Astrocyte (in vitro differentiated cells and primary cell): Measurements from ENCODE around the gene JMJD6. TPM values are rescaled to one million over a fixed set of nuclear protein-coding genes. Genes with fewer than 3 reads are reported as not detected.

Experiments used
- DNase-seq: peaks from one replicate; pipeline ENCODE4 v3.0.0-alpha.2; 2010; ENCODE audit warnings: low read depth
- FAIRE-seq: peaks from 2 replicates; lab custom pipeline; 2011; peaks lifted over from hg19 to GRCh38; lab: Jason Lieb, UNC
- H2AFZ ChIP-seq: 2 replicates; pipeline ENCODE4 v1.6.0; 2012; ENCODE audit warnings: low read depth, low read length, inconsistent platforms
- H3K27ac ChIP-seq: 2 replicates; pipeline ENCODE4 v1.5.1; 2011; ENCODE audit warnings: low read depth, low read length, inconsistent platforms
- H3K27me3 ChIP-seq: 2 replicates; pipeline ENCODE4 v1.6.0; 2011; ENCODE audit warnings: low read length, inconsistent platforms; ENCODE audit not compliant: insufficient read depth
- H3K36me3 ChIP-seq: 2 replicates; pipeline ENCODE4 v1.5.1; 2011; ENCODE audit warnings: low read length, inconsistent platforms; ENCODE audit not compliant: insufficient read depth
- H3K4me1 ChIP-seq: 2 replicates; pipeline ENCODE4 v1.5.1; 2011; ENCODE audit warnings: low read length, inconsistent platforms; ENCODE audit not compliant: insufficient read depth
- H3K4me2 ChIP-seq: 2 replicates; pipeline ENCODE4 v1.6.0; 2012; ENCODE audit warnings: low read length, inconsistent platforms
- H3K4me3 ChIP-seq: 2 replicates; pipeline ENCODE4 v1.5.1; 2011; ENCODE audit warnings: low read depth, mild to moderate bottlenecking, low read length, inconsistent platforms; ENCODE audit not compliant: insufficient read depth
- H3K79me2 ChIP-seq: 2 replicates; pipeline ENCODE4 v1.6.0; 2012; ENCODE audit warnings: mild to moderate bottlenecking, low read length, inconsistent platforms; ENCODE audit not compliant: insufficient read depth
- H3K9ac ChIP-seq: 2 replicates; pipeline ENCODE4 v1.6.0; 2012; ENCODE audit warnings: mild to moderate bottlenecking, low read length, inconsistent platforms
- H3K9me3 ChIP-seq: 2 replicates; pipeline ENCODE4 v1.5.1; 2012; ENCODE audit warnings: low read depth, mild to moderate bottlenecking, low read length, inconsistent platforms; ENCODE audit not compliant: insufficient read depth
- H4K20me1 ChIP-seq: 2 replicates; pipeline ENCODE4 v1.6.0; 2012; ENCODE audit warnings: low read length, inconsistent platforms; ENCODE audit not compliant: insufficient read depth
- H3K27ac Mint-ChIP-seq: one replicate; pipeline ENCODE4 v1.8.0; 2021; ENCODE audit warnings: mild to moderate bottlenecking, mixed read lengths; ENCODE audit not compliant: unreplicated experiment
- H3K27me3 Mint-ChIP-seq: one replicate; pipeline ENCODE4 v1.8.0; 2021; ENCODE audit warnings: low read depth, mixed read lengths; ENCODE audit not compliant: unreplicated experiment
- H3K36me3 Mint-ChIP-seq: one replicate; pipeline ENCODE4 v1.8.0; 2021; ENCODE audit warnings: low read depth, mixed read lengths; ENCODE audit not compliant: unreplicated experiment
- H3K4me1 Mint-ChIP-seq: one replicate; pipeline ENCODE4 v1.8.0; 2021; ENCODE audit warnings: low read depth, mixed read lengths; ENCODE audit not compliant: unreplicated experiment
- H3K4me3 Mint-ChIP-seq: one replicate; pipeline ENCODE4 v1.8.0; 2021; ENCODE audit warnings: mild to moderate bottlenecking, moderate library complexity, mixed read lengths; ENCODE audit not compliant: unreplicated experiment
- H3K9me3 Mint-ChIP-seq: one replicate; pipeline ENCODE4 v1.8.0; 2021; ENCODE audit warnings: mild to moderate bottlenecking, mixed read lengths; ENCODE audit not compliant: unreplicated experiment
- CTCF ChIP-seq: IDR thresholded peaks from 2 replicates; pipeline ENCODE4 v1.5.1; 2011; ENCODE audit warnings: low read depth, mild to moderate bottlenecking, inconsistent platforms, low read length, moderate library complexity; ENCODE audit not compliant: insufficient read depth
- EZH2 ChIP-seq: IDR thresholded peaks from 2 replicates; pipeline ENCODE4 v1.6.1; 2012; ENCODE audit warnings: mild to moderate bottlenecking, low read length, inconsistent platforms; ENCODE audit not compliant: insufficient read depth
- total RNA-seq: library from RNA; stranded (reverse); gene quantifications from 2 replicates; pipeline ENCODE4 v1.2.1, GENCODE V29; 2021

The JMJD6 gene
- total RNA-seq, 1 donor from 2014 or later = 45.5 TPM

DNA sequence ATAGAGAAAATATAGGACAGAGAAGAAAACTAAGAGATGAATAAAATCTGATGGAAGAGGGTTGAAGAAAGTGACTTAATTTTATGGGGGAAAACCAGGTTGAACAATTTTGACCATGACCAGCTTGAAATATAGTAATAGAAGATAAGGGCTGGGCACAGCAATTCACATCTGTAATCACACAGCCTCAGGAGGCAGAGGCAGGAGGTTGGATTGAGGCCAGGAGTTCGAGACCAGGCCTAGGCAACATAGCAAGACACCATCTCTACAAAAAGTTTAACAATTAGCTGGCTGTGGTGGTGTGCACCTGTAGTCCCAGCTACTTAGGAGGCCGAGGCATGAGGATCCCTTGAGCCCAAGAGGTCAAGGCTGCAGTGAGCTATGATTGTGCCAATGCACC, 24.3 kb downstream of the JMJD6 start:
- H4K20me1 ChIP-seq = peaks cover 83% of the 10 kb centered on the region
- no peak overlapping the region for H2AFZ ChIP-seq
- H3K27me3 ChIP-seq = no peaks in the 10 kb centered on the region
- H3K9ac ChIP-seq = peak overlapping the region; percentile 84
- no peak overlapping the region for H3K27ac Mint-ChIP-seq
- peak overlapping the region; percentile 80 for H3K27ac ChIP-seq
- peak overlapping the region; percentile 52 for H3K4me3 Mint-ChIP-seq
- TF ChIP-seq EZH2 = no peak
- no peak for TF ChIP-seq CTCF
- peak overlapping the region; percentile 87 for H3K4me2 ChIP-seq
- no peaks in the 10 kb centered on the region for H3K9me3 ChIP-seq
- H3K4me1 Mint-ChIP-seq = peaks cover 51% of the 10 kb centered on the region
- H3K4me3 ChIP-seq = no peak overlapping the region
- H3K36me3 ChIP-seq = no peaks in the 10 kb centered on the region
- no peak for FAIRE-seq
- H3K79me2 ChIP-seq = peaks cover 98% of the 10 kb centered on the region
- DNase-seq = no peak
- peaks cover 7% of the 10 kb centered on the region for H3K36me3 Mint-ChIP-seq
- no peaks in the 10 kb centered on the region for H3K9me3 Mint-ChIP-seq
- no peaks in the 10 kb centered on the region for H3K27me3 Mint-ChIP-seq
- peaks cover 33% of the 10 kb centered on the region for H3K4me1 ChIP-seq

DNA sequence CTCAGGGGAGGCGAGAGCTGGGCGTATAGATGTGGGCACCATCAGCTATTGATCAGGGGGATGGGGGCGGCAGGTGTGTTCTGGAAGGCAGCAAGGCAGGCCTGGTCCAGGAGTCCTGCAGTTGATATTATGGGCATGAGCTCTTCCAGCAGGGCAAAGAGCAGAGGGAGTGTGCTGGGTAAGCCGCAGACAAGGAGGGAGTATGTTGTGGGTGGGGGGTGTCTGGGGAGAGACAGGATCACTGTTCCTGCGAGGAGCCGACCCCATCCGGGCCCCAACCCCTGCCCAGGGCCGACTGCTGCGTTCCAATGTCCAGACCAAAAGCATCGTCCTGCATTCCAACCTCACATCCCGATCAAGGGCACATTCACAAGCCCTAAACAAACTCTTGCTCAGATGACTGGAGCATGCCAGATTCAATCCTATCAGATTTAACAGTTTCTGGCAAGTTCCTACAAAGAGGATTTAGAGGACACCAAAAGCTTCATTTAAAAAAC, 24.9 kb downstream of the JMJD6 start:
- peak overlapping the region; percentile 80 for H3K27ac ChIP-seq
- Mint-ChIP-seq H3K4me3 (peak overlapping the region; percentile 52), H3K36me3 (peaks cover 2% of the 10 kb centered on the region), H3K4me1 (peaks cover 51% of the 10 kb centered on the region), H3K9me3 (no peaks in the 10 kb centered on the region), H3K27ac (peak overlapping the region; percentile 78), H3K27me3 (no peaks in the 10 kb centered on the region)
- no peak for TF ChIP-seq CTCF
- H3K4me3 ChIP-seq = peak overlapping the region; percentile 26
- no peaks in the 10 kb centered on the region for H3K27me3 ChIP-seq
- DNase-seq (no peak), FAIRE-seq (no peak)
- no peak overlapping the region for H2AFZ ChIP-seq
- H4K20me1 ChIP-seq = peaks cover 80% of the 10 kb centered on the region
- H3K79me2 ChIP-seq = peaks cover 98% of the 10 kb centered on the region
- H3K4me2 ChIP-seq = peak overlapping the region; percentile 87
- H3K36me3 ChIP-seq = no peaks in the 10 kb centered on the region
- H3K9me3 ChIP-seq = no peaks in the 10 kb centered on the region
- peak overlapping the region; percentile 84 for H3K9ac ChIP-seq
- H3K4me1 ChIP-seq = peaks cover 39% of the 10 kb centered on the region

DNA sequence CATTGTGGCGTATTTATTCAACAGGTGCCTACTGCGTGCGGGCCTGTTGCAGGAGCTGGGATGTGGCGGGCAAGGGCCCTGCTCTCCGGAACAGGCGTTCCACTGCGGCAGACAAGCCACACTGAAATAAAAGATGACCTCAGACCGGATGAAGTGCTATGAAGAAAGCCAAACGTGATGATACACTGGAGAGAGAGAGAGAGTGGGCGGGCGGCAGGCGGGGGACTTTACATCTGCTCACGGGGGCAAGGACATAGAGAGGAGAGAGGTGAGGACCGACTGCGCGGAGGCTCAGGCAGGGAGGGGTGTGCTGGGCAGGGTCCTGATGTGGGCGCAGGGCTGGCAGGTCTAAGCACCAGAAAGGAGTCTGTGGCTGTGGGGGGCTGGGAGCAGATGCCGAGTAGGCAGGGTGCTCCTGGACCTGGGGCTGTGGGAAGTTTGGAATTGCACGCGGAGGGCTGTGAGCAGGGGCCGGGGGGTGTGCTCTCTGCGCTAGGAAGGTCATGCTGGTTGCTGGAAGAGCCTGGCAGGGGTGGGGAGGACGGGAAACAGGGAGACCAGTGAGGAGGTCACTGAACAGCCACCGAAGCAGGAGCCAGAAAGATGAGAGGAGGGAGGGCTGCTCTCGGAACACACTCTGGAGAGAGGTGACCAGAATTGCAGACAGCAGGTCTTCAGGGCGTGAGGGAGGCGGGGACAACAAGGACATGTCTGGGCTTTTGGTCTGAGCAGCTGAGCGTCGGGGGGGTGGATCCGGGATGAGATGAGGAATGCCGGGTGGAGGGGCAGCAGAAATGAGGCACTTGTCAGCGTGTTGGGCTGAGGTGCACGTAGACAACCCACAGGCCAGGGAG, 25.6 kb downstream of the JMJD6 start:
- FAIRE-seq = no peak
- Histone ChIP-seq H3K4me1 (peaks cover 40% of the 10 kb centered on the region), H2AFZ (peak overlapping the region; percentile 38), H3K9me3 (no peaks in the 10 kb centered on the region), H3K27me3 (no peaks in the 10 kb centered on the region), H3K36me3 (no peaks in the 10 kb centered on the region), H3K79me2 (peaks cover 98% of the 10 kb centered on the region), H3K4me2 (peak overlapping the region; percentile 87), H3K27ac (peak overlapping the region; percentile 80), H3K4me3 (peak overlapping the region; percentile 26), H4K20me1 (peaks cover 75% of the 10 kb centered on the region), H3K9ac (peak overlapping the region; percentile 84)
- Mint-ChIP-seq H3K4me1 (peaks cover 52% of the 10 kb centered on the region), H3K4me3 (peak overlapping the region; percentile 52), H3K27me3 (no peaks in the 10 kb centered on the region), H3K36me3 (peaks cover 2% of the 10 kb centered on the region), H3K9me3 (no peaks in the 10 kb centered on the region), H3K27ac (peak overlapping the region; percentile 78)
- no peak for TF ChIP-seq CTCF
- no peak for TF ChIP-seq EZH2
- peak; percentile 91 for DNase-seq
